HTR-8/SVneo (cell line): ENCODE measurements around the gene CADPS2.

ENCODE experiments used
- DNase-seq: peaks from one replicate; pipeline ENCODE4 v3.0.0; 2011; ENCODE audit warnings: low spot score, mixed read lengths; ENCODE audit not compliant: insufficient read length
- FAIRE-seq: peaks from 2 replicates; lab custom pipeline; 2011; peaks lifted over from hg19 to GRCh38; lab: Jason Lieb, UNC

Gene CADPS2

GRCh38 chr7:122719010-122719578, 167.2 kb downstream of the CADPS2 start:
- DNase-seq (no peak), FAIRE-seq (no peak)

- DNase-seq (no peak), FAIRE-seq (no peak)
Observed at GRCh38 chr7:122717356-122718089, 168.7 kb downstream of the CADPS2 start.

- no peak for DNase-seq
Observed at GRCh38 chr7:122715183-122715582, 171.1 kb downstream of the CADPS2 start.

GRCh38 chr7:122710916-122711315, 175.3 kb downstream of the CADPS2 start:
- no peak for FAIRE-seq

More at GRCh38 chr7:122715183-122715582, 171.1 kb downstream of the CADPS2 start:
- no peak for FAIRE-seq

GRCh38 chr7:122709930-122710646, 176.2 kb downstream of the CADPS2 start:
- FAIRE-seq (no peak), DNase-seq (no peak)

More at GRCh38 chr7:122710916-122711315, 175.3 kb downstream of the CADPS2 start:
- no peak for DNase-seq

GRCh38 chr7:122706836-122707235, 179.4 kb downstream of the CADPS2 start:
- no peak for FAIRE-seq
- no peak for DNase-seq

- no peak for FAIRE-seq
- DNase-seq = no peak
Observed at GRCh38 chr7:122702872-122703510, 183.3 kb downstream of the CADPS2 start, which contains the start of gene RNF148. TSS of gene RNF148 (minus strand) at chr7:122702922. CDS start at chr7:122702750, 172 bp downstream.

GRCh38 chr7:122699017-122699416, 187.2 kb downstream of the CADPS2 start, which contains the start of gene RNF133:
TSS of gene RNF133 (minus strand) at chr7:122699117. CDS start at chr7:122698918, 199 bp downstream.
- no peak for FAIRE-seq
- DNase-seq = no peak

GRCh38 chr7:122695816-122696215, 190.4 kb downstream of the CADPS2 start:
- no peak for DNase-seq
- FAIRE-seq = no peak

GRCh38 chr7:122694697-122695096, 191.6 kb downstream of the CADPS2 start:
- no peak for FAIRE-seq
- no peak for DNase-seq

GRCh38 chr7:122692769-122693309, 193.4 kb downstream of the CADPS2 start:
- DNase-seq (no peak), FAIRE-seq (no peak)

GRCh38 chr7:122691569-122692235, 194.6 kb downstream of the CADPS2 start:
- no peak for FAIRE-seq
- no peak for DNase-seq

GRCh38 chr7:122689346-122690109, 196.7 kb downstream of the CADPS2 start:
- no peak for DNase-seq

GRCh38 chr7:122688400-122688998, 197.8 kb downstream of the CADPS2 start:
- FAIRE-seq (no peak), DNase-seq (no peak)

More at GRCh38 chr7:122689346-122690109, 196.7 kb downstream of the CADPS2 start:
- FAIRE-seq = no peak

GRCh38 chr7:122686360-122686878, 199.8 kb downstream of the CADPS2 start:
- DNase-seq = no peak

GRCh38 chr7:122684504-122684903, 201.8 kb downstream of the CADPS2 start:
- FAIRE-seq (no peak), DNase-seq (no peak)

More at GRCh38 chr7:122686360-122686878, 199.8 kb downstream of the CADPS2 start:
- no peak for FAIRE-seq

GRCh38 chr7:122682815-122683550, 203.3 kb downstream of the CADPS2 start:
- DNase-seq (no peak), FAIRE-seq (no peak)
